Fibroblast of gingiva (primary cell): ENCODE measurements around the gene KCNH1.

Experiments
- DNase-seq: peaks from one replicate; pipeline ENCODE4 v3.0.0-alpha.2; 2011; ENCODE audit warnings: low read depth

The KCNH1 gene

GRCh38 chr1:211133836-211134669 lies at the start of gene KCNH1:
KCNH1 (minus strand) TSS chr1:211134148; CDS start chr1:211133945, 203 bp downstream.
- peak; percentile 24 for DNase-seq

GRCh38 chr1:211182746-211183145 lies 48.8 kb upstream of the KCNH1 start:
- no peak for DNase-seq

- DNase-seq: no peak
These were observed 40.4 kb upstream of the KCNH1 start for GRCh38 chr1:211174375-211174774.

- no peak for DNase-seq
These were observed 38.7 kb upstream of the KCNH1 start for GRCh38 chr1:211172657-211173056.

GRCh38 chr1:211169353-211169752 lies 35.4 kb upstream of the KCNH1 start:
- DNase-seq: no peak

- no peak for DNase-seq
These were observed 24.9 kb upstream of the KCNH1 start for GRCh38 chr1:211158866-211159265.

GRCh38 chr1:211155040-211155439 lies 21.1 kb upstream of the KCNH1 start:
- no peak for DNase-seq

- no peak for DNase-seq
These were observed 20.0 kb upstream of the KCNH1 start for GRCh38 chr1:211153932-211154331.

GRCh38 chr1:211148366-211148765 lies 14.4 kb upstream of the KCNH1 start:
- DNase-seq: no peak

GRCh38 chr1:211145944-211146343 lies 12.0 kb upstream of the KCNH1 start:
- DNase-seq: no peak

- peak; percentile 49 for DNase-seq
These were observed 1.5 kb upstream of the KCNH1 start for GRCh38 chr1:211135342-211135950.

- no peak for DNase-seq
These were observed 534 bp downstream of the KCNH1 start for GRCh38 chr1:211133393-211133835.

GRCh38 chr1:211132721-211133392 lies 1.1 kb downstream of the KCNH1 start:
- DNase-seq: no peak

- no peak for DNase-seq
These were observed 4.2 kb downstream of the KCNH1 start for GRCh38 chr1:211129776-211130175.

GRCh38 chr1:211127166-211127565 lies 6.8 kb downstream of the KCNH1 start:
- DNase-seq: no peak

GRCh38 chr1:211126622-211127021 lies 7.3 kb downstream of the KCNH1 start:
- DNase-seq: peak; percentile 36

- peak; percentile 24 for DNase-seq
These were observed 15.4 kb downstream of the KCNH1 start for GRCh38 chr1:211118407-211119102.

- DNase-seq: no peak
These were observed 19.5 kb downstream of the KCNH1 start for GRCh38 chr1:211114446-211114845.

- DNase-seq: no peak
These were observed 20.4 kb downstream of the KCNH1 start for GRCh38 chr1:211113566-211113965.

- no peak for DNase-seq
These were observed 22.6 kb downstream of the KCNH1 start for GRCh38 chr1:211111351-211111750.

GRCh38 chr1:211101481-211101880 lies 32.5 kb downstream of the KCNH1 start:
- no peak for DNase-seq

- no peak for DNase-seq
These were observed 34.6 kb downstream of the KCNH1 start for GRCh38 chr1:211099393-211099792.
